Ishikawa (cell line): ENCODE data around the gene CIAO3.

Experiments
- CEBPB ChIP-seq: IDR thresholded peaks from 2 replicates; pipeline ENCODE4 v1.6.1; 2012
- CREB1 ChIP-seq: IDR thresholded peaks from 2 replicates; pipeline ENCODE4 v1.6.1; 2012; ENCODE audit warnings: low read depth
- EGR1 ChIP-seq: IDR thresholded peaks from 2 replicates; pipeline ENCODE4 v1.6.1; 2012
- EP300 ChIP-seq: IDR thresholded peaks from 2 replicates; pipeline ENCODE4 v1.6.1; 2012; ENCODE audit warnings: borderline replicate concordance
- FOXM1 ChIP-seq: IDR thresholded peaks from 2 replicates; pipeline ENCODE4 v1.6.1; 2012; ENCODE audit warnings: low read depth, borderline replicate concordance
- MAX ChIP-seq: IDR thresholded peaks from 2 replicates; pipeline ENCODE4 v1.6.1; 2012
- NFIC ChIP-seq: IDR thresholded peaks from 2 replicates; pipeline ENCODE4 v1.6.1; 2012
- RAD21 ChIP-seq: IDR thresholded peaks from 2 replicates; pipeline ENCODE4 v1.6.1; 2012; ENCODE audit warnings: low read depth
- REST ChIP-seq: IDR thresholded peaks from 2 replicates; pipeline ENCODE4 v1.6.1; 2012; ENCODE audit warnings: low read depth, mild to moderate bottlenecking
- TAF1 ChIP-seq: IDR thresholded peaks from 2 replicates; pipeline ENCODE4 v1.6.1; 2012; ENCODE audit warnings: low read depth, mild to moderate bottlenecking
- TCF12 ChIP-seq: IDR thresholded peaks from 2 replicates; pipeline ENCODE4 v1.6.1; 2012; ENCODE audit warnings: low read depth
- TEAD4 ChIP-seq: IDR thresholded peaks from 2 replicates; pipeline ENCODE4 v1.6.1; 2012
- USF1 ChIP-seq: IDR thresholded peaks from 2 replicates; pipeline ENCODE4 v1.6.1; 2012
- YY1 ChIP-seq: IDR thresholded peaks from 2 replicates; pipeline ENCODE4 v1.6.1; 2012; ENCODE audit warnings: low read depth
- ZBTB7A ChIP-seq: IDR thresholded peaks from 2 replicates; pipeline ENCODE4 v1.6.1; 2012; ENCODE audit warnings: low read depth

The CIAO3 gene

GRCh38 chr16:734981-735881 lies 5.6 kb downstream of the CIAO3 start:
- TF ChIP-seq TEAD4 (no peak), MAX (no peak), ZBTB7A (no peak), RAD21 (no peak), EGR1 (no peak), USF1 (no peak), CREB1 (no peak), EP300 (no peak), YY1 (no peak), REST (no peak), TAF1 (no peak), NFIC (no peak), TCF12 (no peak), CEBPB (no peak), FOXM1 (no peak)

DNA sequence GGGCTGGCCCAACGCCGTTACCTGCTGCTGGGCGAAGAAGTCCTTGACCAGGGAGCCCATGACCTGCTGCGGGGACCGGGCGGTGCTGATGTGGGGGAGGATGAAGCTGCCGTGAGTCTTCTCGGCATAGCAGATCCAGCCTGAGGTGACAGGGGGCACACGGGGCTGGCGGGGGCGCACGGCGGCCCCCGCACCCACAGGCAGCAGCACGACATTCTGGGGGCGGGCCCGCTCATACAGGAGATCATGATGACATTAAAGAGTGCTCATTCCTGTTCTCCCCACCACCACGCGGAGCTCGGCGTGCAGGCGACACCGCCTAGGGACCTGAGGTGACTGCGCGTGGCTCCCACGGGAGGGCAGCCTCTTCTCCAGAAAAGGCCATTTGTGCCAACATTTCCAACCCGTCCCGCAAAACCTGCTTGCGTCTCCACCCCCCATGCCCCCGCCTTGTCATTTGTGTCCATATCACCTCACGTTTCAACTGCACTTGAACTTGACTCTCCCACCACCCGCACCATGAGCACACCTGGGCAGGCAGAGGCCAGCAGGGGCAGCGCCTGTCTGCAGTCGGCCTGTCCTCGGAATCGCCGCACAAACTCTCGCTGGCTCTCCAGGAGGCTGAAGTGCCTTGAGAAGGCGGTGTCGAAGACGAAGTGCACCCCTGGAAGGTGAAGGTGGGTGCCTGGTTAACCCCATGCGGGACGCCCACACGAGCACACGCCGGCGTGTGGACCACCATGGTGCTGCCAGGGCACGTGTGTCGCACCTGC lies 6.4 kb downstream of the CIAO3 start:
- TF ChIP-seq ZBTB7A (no peak), NFIC (no peak), USF1 (no peak), RAD21 (no peak), TEAD4 (no peak), FOXM1 (no peak), EGR1 (no peak), TAF1 (no peak), TCF12 (no peak), YY1 (no peak), MAX (no peak), CEBPB (no peak), EP300 (no peak), REST (no peak), CREB1 (no peak)

- no peak for TF ChIP-seq NFIC
- no peak for TF ChIP-seq CEBPB
Observed at GRCh38 chr16:733382-734207, 7.2 kb downstream of the CIAO3 start.

DNA sequence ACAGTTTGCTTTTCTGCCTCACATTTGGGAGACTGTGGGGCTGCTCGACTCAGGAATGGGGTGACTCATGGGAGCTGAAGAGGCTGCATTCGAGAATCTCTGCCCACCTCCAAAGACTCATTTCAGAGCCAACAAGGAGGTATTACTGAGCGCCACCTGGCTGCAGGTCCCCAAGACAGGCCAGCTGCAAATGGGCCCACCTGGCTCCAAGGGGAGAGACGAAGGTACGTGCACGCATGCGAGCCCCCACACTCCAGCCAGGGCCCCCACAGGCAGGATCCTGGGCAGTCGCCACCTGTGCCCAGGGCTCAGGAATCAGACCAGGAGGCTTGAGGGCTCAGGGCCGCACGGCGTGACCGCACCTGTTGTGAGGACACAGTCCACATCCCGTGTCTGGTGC lies 7.9 kb downstream of the CIAO3 start:
- TF ChIP-seq FOXM1 = no peak

DNA sequence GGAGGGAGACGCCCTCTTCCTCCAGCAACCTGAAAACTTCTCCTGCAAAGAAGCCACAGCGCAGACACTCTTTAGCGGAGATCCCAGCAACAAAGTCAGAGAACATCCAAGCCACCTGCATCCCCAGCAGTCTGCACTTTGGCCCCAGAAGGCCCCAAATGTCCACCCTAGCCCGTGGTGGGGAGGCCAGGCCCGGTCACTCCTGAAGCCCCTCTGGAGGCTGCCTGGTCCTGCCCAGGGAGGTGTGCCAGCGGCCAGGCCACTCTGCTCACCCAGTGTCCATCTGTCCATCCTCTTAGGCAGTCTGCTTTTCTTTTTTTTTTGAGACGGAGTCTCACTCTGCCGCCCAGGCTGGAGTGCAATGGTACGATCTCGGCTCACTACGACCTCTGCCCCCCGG lies 8.5 kb downstream of the CIAO3 start:
- TF ChIP-seq RAD21 = no peak
